ENCODE results near the gene DENND5B.

The DENND5B gene

DNA sequence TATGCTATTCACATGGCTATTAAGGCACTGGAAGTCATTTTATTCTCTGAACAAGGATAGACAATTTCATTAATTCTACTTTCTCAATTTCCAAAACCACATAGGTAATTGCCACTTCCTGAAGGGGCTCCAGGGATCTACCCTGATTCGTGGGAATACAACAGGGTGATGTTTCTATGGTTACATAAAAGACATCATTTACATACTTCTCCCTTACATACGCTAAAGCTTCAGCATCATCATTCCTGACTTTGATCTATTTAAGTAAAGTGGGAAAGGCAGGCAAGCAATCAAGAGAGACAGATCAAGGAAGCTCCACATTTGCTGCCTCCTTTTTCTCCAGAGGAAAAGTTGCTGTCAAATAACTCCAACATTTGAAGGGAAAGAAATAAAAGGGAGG lies 146.2 kb downstream of the DENND5B start:
- H4K20me1 ChIP-seq (ENCODE audit: insufficient read depth, low read length): peaks cover 3% of the 10 kb centered on the region; the same call in 1 of the 2 replicates

GRCh38 chr12:31440586-31440985 lies 150.3 kb downstream of the DENND5B start:
- no peaks in the 10 kb centered on the region for H3K79me2 ChIP-seq (ENCODE audit: low read length)
- H4K20me1 ChIP-seq (ENCODE audit: insufficient read depth, low read length): peaks cover 3% of the 10 kb centered on the region; the same call in 1 of the 2 replicates
- no peaks in the 10 kb centered on the region for H3K9me3 ChIP-seq (ENCODE audit: insufficient read depth, low read length)
- TF ChIP-seq EZH2phosphoT487 (IDR thresholded peaks at IDR 0.05; ENCODE audit: low read depth) (no peak), CTCF (IDR thresholded peaks at IDR 0.05; ENCODE audit: low read depth, low read length) (no peak)
- H2AFZ ChIP-seq (ENCODE audit: low read depth, low read length): no peak overlapping the region
- no peak overlapping the region for H3K27ac ChIP-seq (ENCODE audit: low read length)
- no peaks in the 10 kb centered on the region for H3K4me1 ChIP-seq (ENCODE audit: low read length)
- no peak overlapping the region for H3K4me2 ChIP-seq (ENCODE audit: low read length)
- H3K4me3 ChIP-seq (ENCODE audit: low read length): no peak overlapping the region
- peaks cover 3% of the 10 kb centered on the region for H3K36me3 ChIP-seq (replicated peaks; ENCODE audit: low read depth, low read length)
- no peaks in the 10 kb centered on the region for H3K27me3 ChIP-seq (ENCODE audit: low read depth, low read length)
- H3K9ac ChIP-seq (ENCODE audit: low read length): no peak overlapping the region

More for the DNA sequence above, 146.2 kb downstream of the DENND5B start:
- no peaks in the 10 kb centered on the region for H3K9me3 ChIP-seq (ENCODE audit: insufficient read depth, low read length)
- no peak overlapping the region for H3K4me2 ChIP-seq (ENCODE audit: low read length)
- no peaks in the 10 kb centered on the region for H3K4me1 ChIP-seq (ENCODE audit: low read length)
- H3K27ac ChIP-seq (ENCODE audit: low read length): no peak overlapping the region
- H3K36me3 ChIP-seq (replicated peaks; ENCODE audit: low read depth, low read length): peaks cover 6% of the 10 kb centered on the region
- H2AFZ ChIP-seq (ENCODE audit: low read depth, low read length): no peak overlapping the region
- TF ChIP-seq EZH2phosphoT487 (IDR thresholded peaks at IDR 0.05; ENCODE audit: low read depth) (no peak), CTCF (IDR thresholded peaks at IDR 0.05; ENCODE audit: low read depth, low read length) (no peak)
- no peak overlapping the region for H3K4me3 ChIP-seq (ENCODE audit: low read length)
- H3K27me3 ChIP-seq (ENCODE audit: low read depth, low read length): no peaks in the 10 kb centered on the region
- H3K79me2 ChIP-seq (ENCODE audit: low read length): no peaks in the 10 kb centered on the region
- H3K9ac ChIP-seq (ENCODE audit: low read length): no peak overlapping the region

GRCh38 chr12:31440134-31440533 lies 150.8 kb downstream of the DENND5B start:
- Histone ChIP-seq H2AFZ (ENCODE audit: low read depth, low read length) (no peak overlapping the region), H3K36me3 (replicated peaks; ENCODE audit: low read depth, low read length) (peaks cover 3% of the 10 kb centered on the region), H3K9me3 (ENCODE audit: insufficient read depth, low read length) (no peaks in the 10 kb centered on the region), H3K27me3 (ENCODE audit: low read depth, low read length) (no peaks in the 10 kb centered on the region), H4K20me1 (ENCODE audit: insufficient read depth, low read length) (peaks cover 3% of the 10 kb centered on the region; the same call in 1 of the 2 replicates), H3K27ac (ENCODE audit: low read length) (no peak overlapping the region), H3K9ac (ENCODE audit: low read length) (no peak overlapping the region), H3K79me2 (ENCODE audit: low read length) (no peaks in the 10 kb centered on the region), H3K4me2 (ENCODE audit: low read length) (no peak overlapping the region), H3K4me1 (ENCODE audit: low read length) (no peaks in the 10 kb centered on the region), H3K4me3 (ENCODE audit: low read length) (no peak overlapping the region)
- TF ChIP-seq EZH2phosphoT487 (IDR thresholded peaks at IDR 0.05; ENCODE audit: low read depth): no peak
- no peak for TF ChIP-seq CTCF (IDR thresholded peaks at IDR 0.05; ENCODE audit: low read depth, low read length)

DNA sequence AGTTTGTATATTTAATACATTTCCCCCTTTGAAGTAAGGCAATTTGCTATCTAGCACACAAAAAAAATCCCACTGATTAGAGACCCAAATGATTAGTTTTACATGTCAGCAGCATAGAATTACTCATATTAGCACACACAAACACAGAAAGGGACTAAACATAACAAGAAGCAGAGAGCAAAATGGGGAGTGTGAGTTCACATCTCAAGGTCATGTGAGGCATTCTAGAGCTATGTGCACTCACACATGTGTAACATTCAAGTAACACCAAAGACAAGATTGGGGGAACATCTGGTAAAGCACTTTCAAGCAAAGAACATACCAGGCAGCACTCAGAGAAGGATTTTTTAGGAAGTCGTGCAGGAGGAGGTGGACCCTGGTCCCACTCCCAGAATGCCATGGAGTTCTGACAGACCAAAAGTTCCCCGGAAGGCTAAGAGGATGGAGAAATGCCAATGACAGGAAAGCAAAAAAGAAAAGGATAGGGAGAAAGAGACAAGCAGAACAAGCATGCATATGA lies 159.2 kb downstream of the DENND5B start:
- Histone ChIP-seq H3K36me3 (replicated peaks; ENCODE audit: low read depth, low read length) (no peaks in the 10 kb centered on the region), H3K79me2 (ENCODE audit: low read length) (no peaks in the 10 kb centered on the region), H4K20me1 (ENCODE audit: insufficient read depth, low read length) (no peaks in the 10 kb centered on the region), H3K4me1 (ENCODE audit: low read length) (no peaks in the 10 kb centered on the region), H3K9me3 (ENCODE audit: insufficient read depth, low read length) (no peaks in the 10 kb centered on the region), H3K4me2 (ENCODE audit: low read length) (no peak overlapping the region), H2AFZ (ENCODE audit: low read depth, low read length) (no peak overlapping the region), H3K9ac (ENCODE audit: low read length) (no peak overlapping the region), H3K4me3 (ENCODE audit: low read length) (no peak overlapping the region), H3K27me3 (ENCODE audit: low read depth, low read length) (no peaks in the 10 kb centered on the region), H3K27ac (ENCODE audit: low read length) (no peak overlapping the region)
- TF ChIP-seq EZH2phosphoT487 (IDR thresholded peaks at IDR 0.05; ENCODE audit: low read depth): no peak
- TF ChIP-seq CTCF (IDR thresholded peaks at IDR 0.05; ENCODE audit: low read depth, low read length): no peak
